Measurements from ENCODE around the gene ADCY4. TPM values are rescaled to one million over a fixed set of nuclear protein-coding genes. Genes with fewer than 3 reads are reported as not detected.

Gene ADCY4
- total and polyA plus RNA-seq, 2 donors (not counting 1 experiment from before 2014, with no cell fraction given), result 2.3 to 7.8 TPM

DNA sequence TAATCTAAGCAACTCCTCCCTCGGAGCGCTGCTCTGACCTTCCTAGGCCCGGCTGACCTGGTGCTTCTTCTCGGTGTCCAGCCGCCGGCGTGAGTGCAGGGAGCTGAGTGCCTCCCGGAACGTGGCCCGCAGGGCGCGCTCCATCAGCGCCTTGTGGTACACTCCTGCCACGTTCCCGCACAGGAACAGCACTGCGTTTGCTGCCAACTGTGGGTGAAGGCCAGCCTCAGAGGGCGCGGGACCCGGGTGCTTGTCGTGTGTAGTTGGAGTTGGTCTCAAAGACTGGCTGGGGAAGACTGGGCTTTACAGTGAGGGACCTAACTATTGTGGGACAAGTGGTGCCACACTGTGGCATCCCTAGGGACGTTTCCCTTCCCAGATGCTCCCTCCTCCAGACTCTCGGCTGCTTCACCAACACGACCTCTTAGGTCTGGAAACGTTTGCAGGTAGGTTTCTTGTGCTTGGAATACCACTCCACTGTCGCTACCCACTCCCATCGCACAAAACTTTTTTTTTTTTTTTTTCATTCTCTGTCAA, 3.1 kb downstream of the ADCY4 start:
- peaks cover 17% of the 10 kb centered on the region for H3K27me3 Mint-ChIP-seq
- H3K4me1 Mint-ChIP-seq, result peaks cover 44% of the 10 kb centered on the region
- peak overlapping the region; percentile 76 for H3K27ac Mint-ChIP-seq
- peaks cover 0 to 9% (median 0%) of the 10 kb centered on the region in 3 donors for H3K9me3 ChIP-seq (ENCODE audit: control extremely low read depth in 1 of 3, control insufficient read depth in 2 of 3, insufficient read depth in 1 of 3, low read length in 2 of 3)
- H3K79me2 ChIP-seq (ENCODE audit: control insufficient read depth, insufficient read depth, low read length), result peaks cover 4% of the 10 kb centered on the region
- peak overlapping the region; percentile 88 for H3K4me2 ChIP-seq (replicated peaks; ENCODE audit: low read depth, low read length, poor library complexity, severe bottlenecking)
- peak overlapping the region; percentile 93 for H3K4me3 Mint-ChIP-seq
- H3K9me3 Mint-ChIP-seq (ENCODE audit: insufficient read depth), result no peaks in the 10 kb centered on the region
- ChIA-PET CTCF (interaction anchor here (0.7 to 16.1 kb wide), 21 partner anchors 9 to 274 kb away, joined by 3 to 650 read pairs (median 13); partner anchors contain the start of genes CBLN3, CIDEB, DHRS1 and KHNYN), POLR2A (interaction anchor here (0.7 to 3.5 kb wide), 8 partner anchors 20 to 110 kb away, joined by 3 to 42 read pairs (median 4); partner anchors contain the start of genes CBLN3, KHNYN and TINF2)
- H3K4me1 ChIP-seq (ENCODE audit: control insufficient read depth in 2 of 2, insufficient read depth in 2 of 2, low read length in 2 of 2), result peaks cover 42 to 47% of the 10 kb centered on the region in 2 donors
- H2AFZ ChIP-seq (ENCODE audit: insufficient read depth, low read depth, low read length, poor library complexity, severe bottlenecking), result no peak overlapping the region
- peaks cover 0 to 33% (median 19%) of the 10 kb centered on the region in 4 experiments for H3K27me3 ChIP-seq (replicated peaks in 1 of 4; ENCODE audit: control extremely low read depth in 1 of 4, control insufficient read depth in 3 of 4, insufficient read depth in 4 of 4, low read length in 3 of 4)
- ATAC-seq (ENCODE audit: low read depth) (no peak), DNase-seq (no peak)
- TF ChIP-seq, protein P1, sequence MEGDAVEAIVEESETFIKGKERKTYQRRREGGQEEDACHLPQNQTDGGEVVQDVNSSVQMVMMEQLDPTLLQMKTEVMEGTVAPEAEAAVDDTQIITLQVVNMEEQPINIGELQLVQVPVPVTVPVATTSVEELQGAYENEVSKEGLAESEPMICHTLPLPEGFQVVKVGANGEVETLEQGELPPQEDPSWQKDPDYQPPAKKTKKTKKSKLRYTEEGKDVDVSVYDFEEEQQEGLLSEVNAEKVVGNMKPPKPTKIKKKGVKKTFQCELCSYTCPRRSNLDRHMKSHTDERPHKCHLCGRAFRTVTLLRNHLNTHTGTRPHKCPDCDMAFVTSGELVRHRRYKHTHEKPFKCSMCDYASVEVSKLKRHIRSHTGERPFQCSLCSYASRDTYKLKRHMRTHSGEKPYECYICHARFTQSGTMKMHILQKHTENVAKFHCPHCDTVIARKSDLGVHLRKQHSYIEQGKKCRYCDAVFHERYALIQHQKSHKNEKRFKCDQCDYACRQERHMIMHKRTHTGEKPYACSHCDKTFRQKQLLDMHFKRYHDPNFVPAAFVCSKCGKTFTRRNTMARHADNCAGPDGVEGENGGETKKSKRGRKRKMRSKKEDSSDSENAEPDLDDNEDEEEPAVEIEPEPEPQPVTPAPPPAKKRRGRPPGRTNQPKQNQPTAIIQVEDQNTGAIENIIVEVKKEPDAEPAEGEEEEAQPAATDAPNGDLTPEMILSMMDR (IDR thresholded peaks at IDR 0.05), result no peak
- no peak for TF ChIP-seq EZH2 (IDR thresholded peaks at IDR 0.05; ENCODE audit: borderline replicate concordance, insufficient read depth, low read depth, low read length, poor library complexity, severe bottlenecking)
- H3K4me3 ChIP-seq (ENCODE audit: control extremely low read depth in 1 of 5, extremely low read depth in 1 of 5, insufficient read depth in 1 of 5, low read depth in 2 of 5, low read length in 4 of 5), result peak overlapping the region in 2 of 5 experiments; percentile 37
- intact Hi-C loops (cut with micrococcal nuclease), result loop anchor here (1.0 to 10.0 kb wide), 7 partner anchors 9 to 343 kb away; partner anchors contain the start of genes LTB4R and RABGGTA
- peaks cover 0 to 8% of the 10 kb centered on the region in 2 experiments for H3K36me3 ChIP-seq (replicated peaks in 1 of 2; ENCODE audit: control extremely low read depth in 1 of 2, control insufficient read depth in 1 of 2, extremely low read depth in 1 of 2, insufficient read depth in 2 of 2, low read length in 1 of 2)
- peaks cover 12% of the 10 kb centered on the region for H4K20me1 ChIP-seq (ENCODE audit: control insufficient read depth, insufficient read depth, low read length, poor library complexity, severe bottlenecking)
- WGBS (ENCODE audit: insufficient coverage), result 45% methylated on average over 26 of the region's 26 CpGs
- no peak overlapping the region for H3K27ac ChIP-seq (ENCODE audit: low read length in 2 of 2)
- no peak overlapping the region for H3K9ac ChIP-seq (ENCODE audit: low read length)

All from B cell (primary cell).